ENCODE measurements around the gene MAP3K2. TPM values are rescaled to one million over a fixed set of nuclear protein-coding genes. Genes with fewer than 3 reads are reported as not detected.

MAP3K2 gene
- total and polyA plus RNA-seq, 2 donors (not counting 3 experiments of a cell fraction or from before 2014, with no cell fraction given): 3.4 to 25.7 TPM

DNA sequence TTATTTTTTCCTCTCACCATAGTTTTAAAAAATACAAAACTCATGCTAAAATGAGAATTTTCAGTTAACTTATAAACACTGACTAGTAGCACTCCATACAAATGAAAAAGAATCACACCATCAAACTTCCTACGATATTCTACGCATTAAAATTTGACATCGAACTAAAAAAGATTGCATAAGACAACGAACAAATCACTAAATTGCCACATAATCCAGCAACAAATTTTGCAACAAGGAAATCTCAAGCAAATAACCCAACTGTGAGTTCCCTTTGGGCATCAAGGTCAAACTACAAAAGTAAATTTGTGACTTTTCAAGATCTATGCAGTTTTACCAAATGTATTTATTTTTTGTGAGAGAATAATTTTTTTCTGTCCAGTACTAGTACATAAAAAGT, 1.5 kb downstream of the MAP3K2 start:
- no peak for TF ChIP-seq JUN (IDR thresholded peaks at IDR 0.05; ENCODE audit: borderline replicate concordance, insufficient read depth, insufficient read length, low read depth)
- TF ChIP-seq FOS (IDR thresholded peaks at IDR 0.05; ENCODE audit: borderline replicate concordance, insufficient read depth, low read length): no peak
- TF ChIP-seq GATA2 (IDR thresholded peaks at IDR 0.05; ENCODE audit: insufficient read depth, insufficient read length, low read depth, low read length): no peak
- no peak for TF ChIP-seq POLR2AphosphoS5 (IDR thresholded peaks at IDR 0.05; ENCODE audit: insufficient read depth, low read depth, low read length)
- TF ChIP-seq, protein P1, sequence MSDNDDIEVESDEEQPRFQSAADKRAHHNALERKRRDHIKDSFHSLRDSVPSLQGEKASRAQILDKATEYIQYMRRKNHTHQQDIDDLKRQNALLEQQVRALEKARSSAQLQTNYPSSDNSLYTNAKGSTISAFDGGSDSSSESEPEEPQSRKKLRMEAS (IDR thresholded peaks at IDR 0.05; ENCODE audit: insufficient read depth, insufficient read length): no peak
- no peak for TF ChIP-seq EZH2 (IDR thresholded peaks at IDR 0.05; ENCODE audit: borderline replicate concordance, low read depth, low read length, severe bottlenecking)
- TF ChIP-seq POLR2A (IDR thresholded peaks at IDR 0.05; ENCODE audit: low read depth, low read length): no peak
- TF ChIP-seq, protein P2, sequence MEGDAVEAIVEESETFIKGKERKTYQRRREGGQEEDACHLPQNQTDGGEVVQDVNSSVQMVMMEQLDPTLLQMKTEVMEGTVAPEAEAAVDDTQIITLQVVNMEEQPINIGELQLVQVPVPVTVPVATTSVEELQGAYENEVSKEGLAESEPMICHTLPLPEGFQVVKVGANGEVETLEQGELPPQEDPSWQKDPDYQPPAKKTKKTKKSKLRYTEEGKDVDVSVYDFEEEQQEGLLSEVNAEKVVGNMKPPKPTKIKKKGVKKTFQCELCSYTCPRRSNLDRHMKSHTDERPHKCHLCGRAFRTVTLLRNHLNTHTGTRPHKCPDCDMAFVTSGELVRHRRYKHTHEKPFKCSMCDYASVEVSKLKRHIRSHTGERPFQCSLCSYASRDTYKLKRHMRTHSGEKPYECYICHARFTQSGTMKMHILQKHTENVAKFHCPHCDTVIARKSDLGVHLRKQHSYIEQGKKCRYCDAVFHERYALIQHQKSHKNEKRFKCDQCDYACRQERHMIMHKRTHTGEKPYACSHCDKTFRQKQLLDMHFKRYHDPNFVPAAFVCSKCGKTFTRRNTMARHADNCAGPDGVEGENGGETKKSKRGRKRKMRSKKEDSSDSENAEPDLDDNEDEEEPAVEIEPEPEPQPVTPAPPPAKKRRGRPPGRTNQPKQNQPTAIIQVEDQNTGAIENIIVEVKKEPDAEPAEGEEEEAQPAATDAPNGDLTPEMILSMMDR (IDR thresholded peaks at IDR 0.05; ENCODE audit: extremely low read depth in 1 of 2, insufficient read depth in 1 of 2, low read depth in 1 of 2, low read length in 2 of 2): no peak
- TF ChIP-seq MYC (IDR thresholded peaks at IDR 0.05; ENCODE audit: low read depth, low read length): no peak
- peaks cover 4% of the 10 kb centered on the region for H3K9me1 ChIP-seq (replicated peaks; ENCODE audit: control insufficient read depth, extremely low read depth, insufficient read depth, low read length)
- no peaks in the 10 kb centered on the region for H3K36me3 ChIP-seq (ENCODE audit: control insufficient read depth in 2 of 2, extremely low read depth in 1 of 2, insufficient read depth in 2 of 2, low read length in 2 of 2)
- H2AFZ ChIP-seq (ENCODE audit: low read depth, low read length): no peak overlapping the region
- no peak overlapping the region for H3K27ac ChIP-seq (ENCODE audit: insufficient read depth, low read depth, low read length)
- H3K9ac ChIP-seq (replicated peaks; ENCODE audit: extremely low read depth, insufficient read depth, low read length): no peak overlapping the region
- peaks cover 49% of the 10 kb centered on the region for H3K79me2 ChIP-seq (ENCODE audit: control insufficient read depth, insufficient read depth, low read length)
- H3K9me3 ChIP-seq (replicated peaks; ENCODE audit: control insufficient read depth, insufficient read depth, low read length): no peaks in the 10 kb centered on the region
- POLR2A ChIA-PET: no interaction called here
- CTCF ChIA-PET: interaction anchor here (1.0 to 2.0 kb wide), 3 partner anchors 29 to 93 kb away, joined by 3 to 6 read pairs (median 5); no protein-coding TSS in a partner anchor
- H3K4me1 ChIP-seq (ENCODE audit: control insufficient read depth, extremely low read depth, insufficient read depth, low read length): peaks cover 33% of the 10 kb centered on the region
- intact Hi-C loops (cut with micrococcal nuclease) (loop anchor here (2.0 to 5.0 kb wide), 2 partner anchors 36 to 321 kb away; no protein-coding TSS in a partner anchor), dilution Hi-C loops (cut with MboI; ENCODE audit: extremely low pct_ligation_motif_present, low sequenced_read_pairs) (no loop called here)
- DNase-seq (ENCODE audit: low read depth, low spot score) (no peak), FAIRE-seq (no peak)
- peak overlapping the region; percentile 74 for H3K4me2 ChIP-seq (ENCODE audit: insufficient read depth, low read length)
- BruUV-seq (replicated peaks): no TSS peak
- H3K4me3 ChIP-seq (replicated peaks in 1 of 3; ENCODE audit: insufficient read depth in 1 of 3, low read depth in 1 of 3, low read length in 3 of 3): peak overlapping the region in 1 of 3 experiments; percentile 61
- peaks cover 8% of the 10 kb centered on the region for H4K20me1 ChIP-seq (replicated peaks; ENCODE audit: control insufficient read depth, extremely low read depth, insufficient read depth, low read length)
- H3K27me3 ChIP-seq (ENCODE audit: control insufficient read depth in 2 of 2, insufficient read depth in 2 of 2, low read length in 2 of 2): no peaks in the 10 kb centered on the region
